ENCODE data around the gene GGA2.
"Not testable (repeated sequence)": the region's sequence is repeated elsewhere in the genome, so short reads cannot be mapped to it uniquely, and the experiment has no call there.

The GGA2 gene

DNA sequence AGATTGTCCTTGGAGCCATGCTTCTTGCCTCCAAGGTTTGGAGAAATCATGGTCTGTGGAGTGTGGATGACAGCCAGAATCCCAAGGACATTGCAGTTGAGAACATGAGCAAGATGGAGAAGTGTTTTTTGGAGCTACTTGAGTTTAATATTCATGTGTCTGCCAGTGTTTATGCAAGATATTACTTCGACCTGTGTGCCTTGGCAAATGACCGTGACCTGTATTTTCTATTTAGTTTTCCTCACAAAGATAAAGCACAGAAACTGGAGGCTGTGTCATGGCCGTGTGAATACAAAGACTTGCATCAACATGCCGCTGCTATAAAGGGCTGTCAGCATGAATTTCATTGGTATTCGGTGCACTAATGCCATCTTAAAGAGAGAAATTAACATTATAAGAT lies 9.0 kb downstream of the GGA2 start:
- DNase-seq = no peak

- DNase-seq = no peak
These were observed 9.4 kb downstream of the GGA2 start for GRCh38 chr16:23500862-23501225.

- no peak for DNase-seq
These were observed 10.0 kb downstream of the GGA2 start for GRCh38 chr16:23500212-23500861.

DNA sequence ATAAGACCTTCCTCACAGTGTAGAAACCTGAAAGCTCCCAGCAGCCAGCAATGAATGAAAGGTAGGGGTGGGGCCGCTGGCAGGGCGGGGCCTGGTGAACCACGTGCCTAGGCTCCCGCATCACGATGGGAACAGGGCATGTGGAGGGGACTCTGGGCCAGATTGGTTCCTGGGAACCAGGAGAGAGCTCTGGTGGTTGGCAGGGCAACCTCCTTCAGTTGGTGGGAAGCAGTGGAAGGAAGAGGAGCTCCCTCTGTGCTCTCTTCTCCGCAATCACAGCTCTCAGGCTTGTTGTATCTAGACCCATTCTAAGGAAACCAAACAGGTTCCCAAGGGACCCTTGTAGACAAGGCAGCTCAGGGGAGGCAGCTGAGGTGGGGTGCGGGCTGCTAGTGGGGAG lies 10.5 kb downstream of the GGA2 start:
- DNase-seq = no peak

DNA sequence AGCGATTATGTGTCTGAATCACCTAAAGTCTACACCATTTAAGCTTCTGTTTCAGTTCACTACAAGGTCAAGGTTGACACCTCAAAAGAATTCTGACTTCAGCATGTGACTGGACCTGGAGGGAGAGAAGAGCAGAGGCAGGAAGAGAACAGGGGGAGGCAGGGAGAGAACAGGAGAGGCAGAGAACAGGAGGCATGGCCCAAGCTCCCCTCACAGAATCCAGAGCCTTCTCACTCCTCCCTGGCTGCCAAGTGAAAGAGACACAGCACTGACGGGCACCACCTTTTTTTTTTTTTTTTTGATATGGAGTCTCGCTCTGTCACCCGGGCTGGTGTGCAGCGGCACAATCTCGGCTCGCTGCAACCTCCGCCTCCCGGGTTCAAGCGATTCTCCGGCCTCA lies 11.4 kb downstream of the GGA2 start:
- DNase-seq = no peak

GRCh38 chr16:23497543-23497868 lies 12.8 kb downstream of the GGA2 start:
- no peak for DNase-seq

GRCh38 chr16:23496821-23497542 lies 13.3 kb downstream of the GGA2 start:
- no peak for DNase-seq

DNA sequence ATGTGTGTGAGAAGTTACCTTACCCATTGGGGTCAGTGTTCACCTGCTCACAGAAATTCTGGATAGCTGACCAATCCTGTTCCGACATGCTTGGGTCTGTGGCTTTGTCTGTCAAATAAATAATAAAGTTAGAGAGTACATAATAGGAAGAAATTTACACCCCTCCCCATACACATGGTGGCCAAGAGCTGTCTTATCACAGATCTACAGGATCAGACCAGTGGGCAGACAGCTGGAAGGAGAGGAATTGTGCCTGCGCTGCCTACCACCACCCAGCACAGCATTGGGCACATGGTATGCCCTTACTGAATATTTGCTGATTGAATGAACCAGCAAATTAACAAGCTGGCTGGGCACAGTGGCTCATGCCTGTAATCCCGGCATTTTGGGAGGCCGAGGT lies 14.6 kb downstream of the GGA2 start:
- DNase-seq = no peak

DNA sequence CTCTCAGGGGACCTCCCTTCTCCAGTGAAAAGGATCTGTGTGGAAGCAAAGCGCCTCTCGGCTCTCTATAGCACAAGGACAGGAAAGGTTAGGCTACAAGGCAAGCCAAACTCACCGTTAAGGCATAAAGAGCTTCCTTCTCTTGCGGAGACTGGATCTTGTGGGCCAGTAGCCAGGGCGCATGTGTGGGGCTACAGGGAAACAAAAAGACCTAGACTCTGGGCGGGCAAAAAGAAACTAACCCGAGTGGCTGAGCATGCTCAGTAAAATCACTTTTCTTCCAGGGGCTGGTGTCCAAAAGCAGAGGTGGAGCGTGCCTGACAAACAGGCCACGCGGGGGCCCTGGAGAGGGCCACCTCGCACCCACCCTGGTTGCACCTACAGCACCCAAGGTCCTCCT lies 16.1 kb downstream of the GGA2 start:
- no peak for DNase-seq

- no peak for DNase-seq
These were observed 18.6 kb downstream of the GGA2 start for GRCh38 chr16:23491490-23492391.

DNA sequence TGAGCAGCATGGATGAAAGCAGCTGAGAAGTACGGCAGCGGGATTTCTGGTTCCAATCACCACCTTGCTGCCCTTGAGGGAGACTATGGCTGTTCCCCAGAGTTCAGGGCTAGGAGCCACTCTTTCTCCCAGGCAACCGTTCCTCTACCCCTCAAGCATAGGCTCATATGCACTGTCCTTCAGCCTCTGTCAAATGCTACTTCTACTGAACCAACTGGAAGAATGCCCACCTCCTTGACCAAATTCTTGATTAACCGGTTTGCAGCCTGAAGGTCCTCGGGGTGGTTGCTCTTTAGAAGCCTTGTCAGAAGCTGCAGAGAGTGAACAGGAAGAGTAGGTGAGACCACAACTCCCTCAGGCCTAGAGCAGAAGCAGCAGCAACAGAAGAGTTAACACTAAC lies 23.8 kb downstream of the GGA2 start:
- DNase-seq = no peak

GRCh38 chr16:23485841-23486240 lies 24.5 kb downstream of the GGA2 start:
- no peak for DNase-seq

GRCh38 chr16:23485257-23485614 lies 25.1 kb downstream of the GGA2 start:
- DNase-seq = no peak

DNA sequence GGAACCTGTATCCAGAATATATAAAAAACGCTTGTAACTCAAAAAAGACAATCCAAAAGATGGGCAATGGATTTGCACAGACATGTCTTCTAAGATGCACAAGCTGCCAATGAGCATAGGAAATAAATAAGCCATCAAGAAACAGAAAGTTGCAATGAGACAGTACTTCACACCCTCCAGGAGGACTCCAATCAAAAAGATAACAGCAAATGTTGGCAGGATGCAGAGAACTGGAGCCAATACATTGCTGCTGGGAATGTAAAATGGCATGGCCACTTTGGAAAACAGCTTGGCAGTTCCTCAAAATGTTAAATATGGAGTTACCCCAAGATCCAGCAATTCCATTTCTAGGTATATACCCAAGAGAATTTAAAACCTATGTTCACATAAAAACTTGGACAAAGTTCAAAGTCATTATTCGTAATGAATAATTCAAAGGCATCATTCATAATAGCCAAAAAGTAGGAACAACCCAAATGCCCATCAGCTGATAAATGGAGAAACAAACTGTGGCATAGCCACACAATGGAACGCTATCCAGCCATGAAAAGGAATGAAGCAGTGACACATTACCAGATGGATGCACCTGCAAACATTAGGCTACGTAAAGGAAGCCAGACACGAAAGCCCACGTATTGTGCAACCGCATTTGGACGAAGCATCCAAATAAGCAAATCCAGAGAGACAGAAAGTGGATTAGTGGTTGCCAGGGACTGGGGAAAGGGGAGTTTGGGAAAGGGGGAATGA lies 25.6 kb downstream of the GGA2 start:
- no peak for DNase-seq

- DNase-seq = not testable (repeated sequence)
These were observed 26.8 kb downstream of the GGA2 start for GRCh38 chr16:23483492-23483891.

GRCh38 chr16:23482778-23483177 lies 27.5 kb downstream of the GGA2 start:
- no peak for DNase-seq

- DNase-seq = no peak
These were observed 30.0 kb downstream of the GGA2 start for GRCh38 chr16:23480257-23480656.

- no peak for DNase-seq
These were observed 31.2 kb downstream of the GGA2 start for GRCh38 chr16:23479138-23479537.

GRCh38 chr16:23478566-23478965 lies 31.7 kb downstream of the GGA2 start:
- DNase-seq = no peak

GRCh38 chr16:23476289-23476688 lies 34.0 kb downstream of the GGA2 start:
- no peak for DNase-seq

DNA sequence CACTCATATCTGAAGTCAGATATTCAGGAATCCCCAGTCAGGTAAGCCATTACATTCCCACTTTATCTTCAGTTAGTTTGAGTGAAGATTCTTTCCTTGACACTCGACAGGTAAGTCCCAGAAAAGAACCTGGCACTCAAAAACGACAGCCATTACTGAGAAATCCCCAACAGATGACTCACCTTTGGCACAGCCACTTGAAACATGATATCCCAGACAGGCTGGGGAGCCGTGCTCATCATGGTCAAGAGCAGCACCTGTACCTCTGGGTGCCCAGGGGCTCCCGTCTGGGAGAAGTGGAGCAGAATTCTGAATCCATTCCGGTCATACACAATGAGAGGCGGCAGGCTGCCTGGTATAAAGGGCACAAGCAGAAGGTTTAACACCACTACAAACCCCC lies 40.5 kb downstream of the GGA2 start:
- no peak for DNase-seq

- no peak for DNase-seq
These were observed 44.0 kb downstream of the GGA2 start for GRCh38 chr16:23466162-23466885.

DNA sequence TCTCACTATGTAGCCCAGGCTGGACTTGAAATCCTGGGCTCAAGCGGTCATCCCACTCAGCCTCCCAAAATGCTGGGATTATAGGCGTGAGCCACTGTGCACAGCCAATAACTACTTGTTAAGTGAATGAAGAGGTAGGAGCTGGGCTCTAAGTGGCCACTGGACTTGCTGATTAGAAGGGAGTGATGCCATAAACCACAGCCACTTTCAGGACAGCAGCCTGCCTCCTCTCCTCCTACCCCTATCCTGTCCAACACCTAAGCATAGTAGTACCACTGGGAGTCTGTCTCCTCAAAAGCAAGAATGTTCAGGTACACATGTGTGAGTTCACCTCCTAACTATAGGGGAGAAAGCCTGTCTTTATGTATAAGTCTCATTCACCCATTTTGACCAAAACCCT lies 45.1 kb downstream of the GGA2 start:
- no peak for DNase-seq
